NAMALWA (cell line): ENCODE data around the gene CACNA2D1.
A peak's percentile ranks its signal among the peaks of the same experiment; 100 is the strongest.

Source experiments
- DNase-seq: peaks from one replicate; pipeline ENCODE4 v3.0.0-alpha.2; 2015; ENCODE audit warnings: low spot score

The CACNA2D1 gene

GRCh38 chr7:81986723-81987470 is 456.7 kb downstream of the CACNA2D1 start:
- no peak for DNase-seq

- no peak for DNase-seq
Measured at GRCh38 chr7:81983406-81983805, 460.2 kb downstream of the CACNA2D1 start.

- no peak for DNase-seq
Measured at GRCh38 chr7:81973117-81973516, 470.5 kb downstream of the CACNA2D1 start.

GRCh38 chr7:81960026-81960425 is 483.6 kb downstream of the CACNA2D1 start:
- DNase-seq: no peak

DNA sequence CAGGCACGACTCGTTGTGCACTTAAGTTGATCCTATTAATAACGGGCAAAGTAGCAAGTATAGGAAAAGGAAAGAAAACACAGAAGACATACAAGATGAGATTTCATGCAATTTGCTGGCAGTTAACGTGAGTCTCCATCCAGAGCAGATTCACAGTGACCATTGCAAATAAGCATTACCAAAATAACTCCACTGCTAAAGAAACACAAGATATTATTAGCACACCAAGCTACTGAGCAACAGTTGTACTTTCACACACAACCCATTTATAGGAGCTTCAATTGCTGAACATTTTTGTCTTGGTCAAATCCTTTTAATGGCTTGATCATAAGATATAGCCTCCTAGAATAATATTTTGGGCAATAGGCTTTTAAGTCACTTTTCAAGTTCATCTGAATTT is 486.1 kb downstream of the CACNA2D1 start:
- peak; percentile 4 for DNase-seq

DNA sequence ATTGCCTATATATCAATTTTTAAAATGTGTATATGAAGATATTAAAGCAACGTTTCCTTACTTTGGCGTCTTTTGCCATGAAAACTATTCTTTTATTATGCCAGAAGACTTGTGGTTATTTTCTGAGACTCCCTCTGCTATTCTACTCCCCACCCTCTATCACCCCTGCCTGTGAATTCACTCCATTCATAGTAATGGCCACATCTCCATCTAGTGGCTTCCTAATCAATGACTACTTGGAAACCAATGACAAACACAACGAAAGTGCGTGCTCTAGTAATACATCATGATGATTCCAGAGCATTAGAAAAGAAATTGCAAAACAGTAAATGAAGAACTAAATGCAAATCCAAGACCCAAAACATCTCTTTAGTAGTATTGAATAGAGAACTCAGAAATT is 487.1 kb downstream of the CACNA2D1 start:
- peak; percentile 88 for DNase-seq

GRCh38 chr7:81949306-81949705 is 494.3 kb downstream of the CACNA2D1 start:
- DNase-seq: no peak

GRCh38 chr7:81944058-81944457 is 499.5 kb downstream of the CACNA2D1 start:
- DNase-seq: no peak

- DNase-seq: no peak
Measured at GRCh38 chr7:81937091-81937490, 506.5 kb downstream of the CACNA2D1 start.

GRCh38 chr7:81934596-81935301 is 508.8 kb downstream of the CACNA2D1 start:
- no peak for DNase-seq

DNA sequence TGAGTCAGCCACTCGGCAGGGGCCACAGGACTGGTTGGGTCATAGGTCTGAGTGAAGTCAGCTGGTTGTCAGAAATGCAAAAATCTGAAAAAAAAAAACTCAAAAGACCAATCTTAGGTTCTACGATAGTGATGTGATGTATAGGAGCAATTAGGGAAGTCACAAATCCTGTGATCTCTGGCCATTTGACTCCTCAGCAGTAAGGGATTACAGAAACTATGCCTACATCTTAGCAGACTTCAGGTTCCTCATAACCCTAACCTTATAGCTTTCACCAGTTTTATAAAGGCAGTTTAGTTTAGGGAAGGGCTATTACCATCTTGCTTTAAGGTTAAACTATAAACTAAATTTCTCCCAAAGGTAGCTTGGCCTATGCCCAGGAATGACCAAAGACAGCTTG is 510.6 kb downstream of the CACNA2D1 start:
- no peak for DNase-seq

DNA sequence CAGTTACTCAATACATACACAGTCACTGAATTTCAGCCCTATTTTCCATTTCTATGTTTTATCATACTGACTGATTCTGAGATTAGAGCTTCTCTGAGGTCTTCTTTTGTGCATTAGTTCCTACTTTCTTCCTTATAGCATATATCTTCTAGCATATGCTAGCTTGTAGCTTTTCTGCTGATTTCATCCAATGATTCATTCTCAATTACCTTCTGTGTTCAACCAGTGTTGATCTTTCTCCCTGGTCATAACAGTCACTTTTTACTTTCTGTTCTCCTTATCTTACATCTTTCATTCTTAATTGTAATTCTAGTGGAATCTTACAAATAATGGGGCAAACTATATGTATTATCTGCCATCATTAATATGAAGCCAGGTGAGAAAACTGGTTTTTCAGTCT is 514.2 kb downstream of the CACNA2D1 start:
- DNase-seq: no peak

DNA sequence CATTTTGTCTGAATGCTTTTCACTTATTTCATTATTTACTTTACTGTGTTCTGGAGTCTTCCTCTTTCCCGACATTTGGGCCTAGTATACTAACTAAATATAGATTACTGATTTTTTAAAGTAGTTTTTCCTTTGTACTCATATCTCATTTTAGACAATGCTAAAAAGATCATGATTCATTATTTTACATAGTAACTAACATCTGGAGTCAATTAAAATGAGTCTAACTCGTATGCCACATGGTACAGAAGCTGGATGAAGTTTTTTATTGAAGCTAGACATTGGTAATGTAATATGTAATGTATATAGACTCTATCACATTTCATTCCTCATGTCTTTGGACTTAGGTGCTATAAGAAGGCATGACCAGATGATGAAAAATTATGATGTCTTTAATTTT is 517.4 kb downstream of the CACNA2D1 start:
- no peak for DNase-seq

GRCh38 chr7:81925530-81925929 is 518.0 kb downstream of the CACNA2D1 start:
- DNase-seq: no peak

DNA sequence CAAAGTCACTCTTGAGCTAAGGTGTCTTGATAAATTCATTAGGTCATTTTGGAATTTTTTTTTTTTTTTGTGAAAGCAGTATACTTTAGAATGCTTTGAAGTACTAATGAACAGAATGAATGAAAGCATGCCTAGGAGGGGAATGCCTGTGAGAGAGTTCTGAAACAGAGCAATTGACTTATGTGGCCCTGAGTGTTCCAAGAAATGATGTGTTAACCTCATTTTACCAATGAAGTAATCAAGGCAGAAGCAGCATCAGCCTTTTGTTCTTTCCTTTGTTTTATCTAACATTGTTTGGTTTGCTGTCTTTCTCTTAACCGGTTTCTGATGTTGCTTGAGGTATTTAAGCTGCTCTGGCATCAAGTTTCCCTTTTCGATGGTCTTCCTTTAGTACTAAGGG is 519.1 kb downstream of the CACNA2D1 start:
- DNase-seq: no peak

GRCh38 chr7:81919494-81919893 is 524.1 kb downstream of the CACNA2D1 start:
- no peak for DNase-seq

DNA sequence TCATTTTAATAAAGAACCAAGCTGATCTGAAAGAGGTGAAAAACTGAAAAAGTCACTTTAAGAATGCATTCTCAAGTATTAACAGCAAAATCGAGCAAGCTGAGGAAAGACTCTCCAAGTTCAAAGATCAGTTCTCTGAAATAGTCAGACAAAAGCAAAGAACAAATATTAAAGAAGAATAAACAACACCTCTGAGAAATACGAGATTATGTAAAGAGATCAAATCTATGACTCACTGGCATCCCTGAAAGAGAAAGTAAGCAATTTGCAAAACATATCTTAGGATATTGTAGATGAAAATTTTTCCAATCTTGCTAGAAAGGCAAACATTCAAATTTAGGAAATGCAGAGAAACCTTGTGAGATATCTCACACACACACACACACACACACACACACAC is 535.4 kb downstream of the CACNA2D1 start:
- DNase-seq: no peak

DNA sequence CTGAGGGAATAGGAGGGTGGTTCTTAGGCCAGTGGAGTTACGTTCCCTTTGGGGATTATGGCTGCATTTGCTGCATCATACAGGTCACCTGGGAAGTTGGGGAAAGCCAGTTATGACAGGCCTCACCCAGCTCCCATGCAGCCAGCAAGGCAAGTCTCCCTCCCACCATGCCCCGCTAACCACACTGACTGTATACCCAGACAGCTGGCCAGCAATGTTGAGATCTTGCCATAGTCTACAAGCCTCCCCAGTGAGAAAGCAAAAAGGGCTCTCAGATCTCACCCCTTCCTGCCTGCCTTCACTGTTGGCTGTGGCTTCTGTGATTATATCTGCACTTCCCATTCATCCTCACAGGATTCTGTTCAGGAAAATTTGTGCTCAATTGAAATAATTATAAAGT is 540.5 kb downstream of the CACNA2D1 start:
- DNase-seq: no peak

- no peak for DNase-seq
Measured at GRCh38 chr7:81902536-81902935, 541.0 kb downstream of the CACNA2D1 start.
